ENCODE measurements around the gene DSC3. TPM values are rescaled to one million over a fixed set of nuclear protein-coding genes. Genes with fewer than 3 reads are reported as not detected.
A peak's percentile ranks its signal among the peaks of the same experiment; 100 is the strongest.

The DSC3 gene
- total RNA-seq = under 0.01 and 0.22 TPM in 2 replicates

GRCh38 chr18:31042406-31043181 lies at the start of gene DSC3:
Gene DSC3, minus strand, starts transcription at chr18:31042742. Its CDS starts 82 bp downstream, at chr18:31042660.
- DNase-seq (ENCODE audit: low read depth in 2 of 2) = peak in 1 of 2 donors; percentile 7

- no peak for DNase-seq (ENCODE audit: low read depth in 2 of 2)
Observed at GRCh38 chr18:31091350-31091749, 48.8 kb upstream of the DSC3 start.

DNA sequence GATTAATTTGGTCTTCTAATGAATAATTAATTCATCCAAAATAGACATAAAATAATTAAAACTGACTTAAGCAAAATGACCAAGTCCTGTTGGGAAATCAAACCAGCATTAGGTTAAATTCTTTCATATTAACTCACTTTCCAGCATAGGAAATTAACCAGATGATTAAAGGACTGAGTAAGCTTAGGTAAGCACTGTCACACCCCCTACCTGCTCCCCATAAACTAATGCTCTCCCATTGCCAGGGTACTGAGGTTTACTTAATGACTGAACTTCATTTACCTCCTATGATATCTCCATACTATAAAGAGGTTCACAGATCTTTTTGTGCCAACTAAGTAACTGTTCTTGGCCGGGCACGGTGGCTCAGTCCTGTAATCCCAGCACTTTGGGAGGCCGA lies 46.0 kb upstream of the DSC3 start:
- DNase-seq (ENCODE audit: low read depth in 2 of 2) = no peak

DNA sequence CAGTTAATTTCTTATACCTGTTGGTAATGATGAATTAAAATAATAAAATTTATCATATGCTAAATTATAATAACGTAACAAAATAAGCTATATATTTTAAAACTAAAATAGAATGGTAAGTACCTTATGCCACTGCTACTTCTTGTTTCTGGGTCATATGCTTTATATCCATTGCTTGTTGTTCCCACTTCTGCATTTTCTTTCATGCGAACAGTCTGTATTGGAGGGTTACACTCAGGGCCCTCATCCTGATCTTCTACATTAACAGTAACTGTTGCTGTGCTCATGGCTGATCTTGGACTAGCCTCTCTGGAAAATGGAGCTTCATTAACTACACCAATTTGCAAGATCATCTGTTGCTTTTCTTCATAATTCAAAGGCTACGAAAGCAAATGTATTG lies 37.4 kb upstream of the DSC3 start:
- DNase-seq (ENCODE audit: low read depth in 2 of 2) = no peak

GRCh38 chr18:31077878-31078277 lies 35.3 kb upstream of the DSC3 start:
- DNase-seq (ENCODE audit: low read depth in 2 of 2) = no peak

DNA sequence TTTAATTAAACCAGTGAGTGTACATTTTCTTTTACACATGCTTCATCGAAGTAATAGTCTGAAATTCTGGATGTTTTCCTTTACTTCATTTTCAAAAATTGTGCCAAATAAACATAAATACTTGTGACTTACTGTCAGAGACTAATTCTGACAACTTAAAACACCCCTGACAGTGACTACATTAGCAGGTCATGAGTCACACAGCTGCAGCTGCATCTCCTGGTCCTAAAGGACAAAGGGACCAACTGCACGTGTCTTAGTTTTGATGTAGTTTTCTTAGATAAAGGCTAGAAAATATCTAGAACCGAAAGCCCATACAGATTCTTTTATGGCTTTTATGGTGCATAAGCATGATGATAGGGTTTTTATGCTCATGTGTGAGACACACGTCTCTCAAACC lies 29.6 kb upstream of the DSC3 start:
- no peak for DNase-seq (ENCODE audit: low read depth in 2 of 2)

- no peak for DNase-seq (ENCODE audit: low read depth in 2 of 2)
Observed at GRCh38 chr18:31070206-31070605, 27.7 kb upstream of the DSC3 start.

DNA sequence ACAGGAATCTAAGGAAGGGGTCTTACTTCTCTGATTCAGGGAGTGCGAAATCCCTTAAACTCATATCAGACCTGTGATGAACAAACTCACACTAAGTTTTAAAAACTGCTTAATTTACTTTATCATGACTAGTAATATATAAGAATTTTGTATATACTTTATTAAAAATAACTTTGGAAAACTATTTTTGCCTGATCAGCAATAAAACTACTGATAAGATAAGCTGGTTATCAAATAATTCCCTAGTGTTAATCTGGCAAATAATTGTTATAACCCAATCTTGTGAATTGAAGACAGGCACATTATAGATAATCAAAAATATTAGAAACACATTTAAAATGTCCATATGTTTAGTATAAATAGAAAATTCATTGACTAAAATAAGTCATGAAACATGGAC lies 23.7 kb upstream of the DSC3 start:
- no peak for DNase-seq (ENCODE audit: low read depth in 2 of 2)

GRCh38 chr18:31065036-31065773 lies 22.7 kb upstream of the DSC3 start:
- DNase-seq (ENCODE audit: low read depth in 2 of 2) = no peak

DNA sequence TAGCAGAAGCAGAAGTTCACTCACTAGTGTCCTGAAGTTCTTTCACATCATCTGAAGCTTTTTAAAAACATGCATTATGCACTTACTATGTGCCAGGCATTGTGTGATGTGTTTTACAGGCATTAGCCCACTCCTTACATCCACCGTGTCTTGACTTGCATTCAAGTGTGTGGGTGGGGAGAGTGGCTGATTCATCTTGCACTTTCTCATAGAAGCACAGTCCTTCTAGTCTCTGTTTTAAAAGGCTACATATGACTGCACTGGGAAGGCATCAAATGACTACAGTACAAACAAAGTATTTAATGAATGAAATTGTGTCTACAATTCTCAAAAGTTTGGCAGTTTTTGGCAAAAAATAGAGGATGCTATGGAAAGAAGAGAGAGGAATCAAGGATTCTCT lies 21.6 kb upstream of the DSC3 start:
- DNase-seq (ENCODE audit: low read depth in 2 of 2) = no peak

DNA sequence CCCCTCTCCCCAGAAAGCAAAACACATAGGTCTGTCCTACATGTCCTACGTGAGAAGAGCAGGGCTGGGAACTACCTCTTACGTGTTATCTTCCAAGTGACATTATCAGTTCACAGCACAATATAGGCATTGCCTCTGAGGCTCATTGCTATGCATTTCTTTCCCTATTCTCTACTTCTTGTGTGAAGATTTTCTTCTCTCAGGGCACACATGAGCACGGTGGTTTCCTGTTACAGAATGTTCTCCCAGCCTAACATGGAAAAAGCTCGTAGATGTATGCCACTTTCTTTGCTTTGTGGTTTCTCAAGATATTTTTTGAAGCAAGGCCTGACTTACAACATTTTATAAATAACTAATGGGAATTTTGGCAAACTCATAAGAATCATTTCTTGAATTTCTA lies 19.4 kb upstream of the DSC3 start:
- no peak for DNase-seq (ENCODE audit: low read depth in 2 of 2)

DNA sequence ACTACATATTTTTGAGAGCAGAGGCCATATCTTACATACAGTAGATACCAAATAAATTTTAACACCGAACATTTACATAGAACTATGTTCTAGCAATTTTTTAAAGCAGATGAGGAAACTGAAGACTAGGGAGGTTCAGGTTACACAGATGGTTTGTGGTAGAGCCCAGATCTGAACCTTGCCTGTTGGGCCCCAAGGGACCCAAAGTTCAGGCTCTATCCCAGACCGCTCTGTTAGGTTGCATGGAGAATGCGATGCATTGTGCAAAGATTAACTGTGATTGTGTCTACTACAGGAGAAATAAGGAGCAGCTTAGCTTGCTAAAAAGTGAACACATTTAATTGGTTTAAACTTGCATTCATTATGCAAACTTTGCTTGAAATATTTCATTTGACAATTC lies 16.4 kb upstream of the DSC3 start:
- DNase-seq (ENCODE audit: low read depth in 2 of 2) = no peak

GRCh38 chr18:31057917-31058316 lies 15.4 kb upstream of the DSC3 start:
- DNase-seq (ENCODE audit: low read depth in 2 of 2) = no peak

DNA sequence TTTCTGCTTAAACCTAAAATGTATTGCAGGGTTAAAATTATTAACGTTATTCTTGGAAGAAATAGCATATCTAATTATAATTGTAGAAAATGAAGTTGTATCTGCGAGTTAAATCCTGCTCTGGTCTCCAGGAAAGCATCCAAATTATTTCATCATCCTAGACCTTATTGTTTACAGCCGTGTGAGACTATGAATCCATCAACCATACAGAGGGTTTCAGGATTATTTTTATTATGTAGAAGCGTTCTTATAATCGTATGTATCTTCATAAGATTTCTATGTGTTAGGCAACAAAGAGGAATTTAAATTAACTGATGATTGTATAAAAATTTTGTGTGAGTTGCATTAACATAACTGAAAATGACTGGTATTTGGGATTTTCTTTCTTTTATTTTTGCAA lies 14.5 kb upstream of the DSC3 start:
- DNase-seq (ENCODE audit: low read depth in 2 of 2) = no peak

DNA sequence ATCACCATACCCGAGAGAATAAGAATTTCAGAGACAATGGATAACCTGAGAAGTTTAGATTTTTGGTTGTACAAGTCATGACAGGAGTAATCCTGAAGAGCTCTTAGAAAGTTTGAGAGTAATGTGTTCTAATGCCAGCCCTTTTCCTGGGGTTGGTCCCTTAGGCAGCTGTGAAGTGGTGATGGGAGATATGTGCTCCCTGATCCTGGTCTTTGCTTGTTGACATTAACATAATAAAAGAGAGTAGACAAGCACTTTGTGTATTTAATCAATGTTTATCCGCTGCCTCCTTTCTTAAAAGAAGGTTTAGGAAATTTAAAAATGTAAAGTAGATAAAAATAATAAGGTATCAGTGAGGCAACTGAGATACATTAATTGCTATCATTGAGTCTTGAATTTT lies 13.8 kb upstream of the DSC3 start:
- DNase-seq (ENCODE audit: low read depth in 2 of 2) = no peak

GRCh38 chr18:31050635-31051034 lies 8.1 kb upstream of the DSC3 start:
- no peak for DNase-seq (ENCODE audit: low read depth in 2 of 2)

DNA sequence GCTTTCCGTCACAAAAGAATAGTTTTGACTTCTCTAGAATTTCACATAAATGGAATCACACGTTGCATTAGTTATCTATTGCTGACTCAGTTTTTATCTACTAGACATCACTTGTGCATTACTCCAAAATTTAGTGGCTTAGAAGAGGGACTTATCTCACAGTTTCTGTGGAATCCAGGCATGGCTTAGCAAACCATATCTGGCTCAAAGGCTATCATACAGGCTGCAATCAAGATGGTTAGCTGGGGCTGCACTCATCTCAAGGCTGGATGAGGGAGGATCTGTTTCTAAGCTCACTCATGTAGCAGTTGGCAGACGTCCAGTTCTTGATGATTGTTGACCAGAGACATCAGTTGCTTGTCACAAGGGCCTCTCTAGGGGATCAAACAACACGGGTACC lies 6.6 kb upstream of the DSC3 start:
- no peak for DNase-seq (ENCODE audit: low read depth in 2 of 2)

DNA sequence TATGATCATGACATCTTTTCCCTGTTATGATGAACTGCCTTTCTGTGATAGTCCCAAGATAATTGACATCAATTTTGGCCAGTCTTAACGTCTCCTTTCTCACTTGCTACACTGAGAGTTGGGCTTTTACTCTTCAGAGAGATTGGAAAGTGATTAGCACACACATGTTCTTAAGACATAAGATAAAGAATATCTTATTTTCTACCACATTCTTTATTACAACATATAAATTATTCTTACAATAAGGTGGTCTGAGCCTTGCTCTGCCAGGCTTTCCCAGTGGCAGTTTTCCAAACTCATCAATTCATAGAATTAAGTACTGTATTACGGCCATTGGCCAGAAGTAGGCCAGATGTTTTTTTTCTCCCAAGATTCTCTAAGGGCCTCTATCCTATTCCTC lies 5.7 kb upstream of the DSC3 start:
- no peak for DNase-seq (ENCODE audit: low read depth in 2 of 2)

GRCh38 chr18:31046916-31047315 lies 4.4 kb upstream of the DSC3 start:
- DNase-seq (ENCODE audit: low read depth in 2 of 2) = no peak

DNA sequence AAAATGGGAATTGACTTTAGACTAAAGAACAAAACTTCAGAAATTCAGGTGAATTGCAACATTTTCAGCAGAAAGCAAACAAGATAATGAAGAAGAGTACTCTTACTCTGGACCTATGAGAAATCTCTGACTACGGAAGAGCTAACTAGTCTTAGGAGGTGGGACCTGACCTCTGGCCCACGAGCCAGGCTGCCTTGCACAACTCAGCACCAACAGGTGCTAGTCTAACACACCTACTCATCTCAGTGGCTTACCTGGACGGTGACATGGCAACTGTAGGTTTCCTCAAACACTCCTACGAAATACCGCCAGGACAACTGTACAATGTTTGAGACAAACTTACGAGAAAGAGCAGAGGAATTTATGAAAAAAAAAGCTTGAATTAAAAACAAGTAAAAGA lies 3.1 kb upstream of the DSC3 start:
- no peak for DNase-seq (ENCODE audit: low read depth in 2 of 2)

DNA sequence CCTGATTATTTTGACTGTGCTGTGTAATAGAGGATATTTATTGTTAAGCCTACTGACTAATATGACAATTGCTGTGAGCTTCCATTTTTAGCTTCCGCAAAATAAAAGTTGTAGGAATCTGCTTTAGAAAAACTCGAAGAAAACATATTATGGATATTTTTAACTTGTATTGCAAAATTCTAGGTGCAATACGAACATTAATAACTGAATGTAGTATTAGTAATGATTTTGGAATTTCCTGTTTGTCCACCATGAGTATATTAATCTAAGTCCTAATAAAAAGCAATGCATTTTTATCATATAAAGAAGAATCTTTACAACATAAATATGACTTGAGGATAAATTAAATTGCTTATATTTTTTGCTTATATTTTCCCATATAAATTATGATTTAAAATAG lies 2.4 kb upstream of the DSC3 start:
- DNase-seq (ENCODE audit: low read depth in 2 of 2) = no peak

- no peak for DNase-seq (ENCODE audit: low read depth in 2 of 2)
Observed at GRCh38 chr18:31043709-31044108, 1.2 kb upstream of the DSC3 start.

DNA sequence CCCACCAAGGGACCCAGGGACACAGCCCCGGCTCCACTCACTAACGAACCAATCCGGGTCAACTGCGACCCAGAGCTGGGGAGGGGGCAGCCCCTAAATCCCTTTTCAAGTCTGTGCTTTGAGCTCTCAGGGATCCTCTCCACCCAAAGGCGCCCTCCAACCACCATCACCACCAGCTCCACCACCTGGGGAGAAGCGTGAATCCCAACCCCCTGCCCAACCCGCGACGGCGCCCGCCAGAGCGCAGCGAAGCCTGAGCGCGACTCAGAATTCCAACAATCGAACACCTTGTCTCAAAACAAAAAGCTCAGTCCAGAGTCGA lies 497 bp downstream of the DSC3 start:
- DNase-seq (ENCODE audit: low read depth in 2 of 2) = no peak
